Smooth muscle cell of the brain vasculature (primary cell): ENCODE results near the gene SPATA9.
"Not testable (repeated sequence)": the region's sequence is repeated elsewhere in the genome, so short reads cannot be mapped to it uniquely, and the experiment has no call there.

ENCODE experiments used
- DNase-seq: peaks from one replicate; pipeline ENCODE4 v3.0.0-alpha.2; 2012; ENCODE audit warnings: low read depth, low spot score

SPATA9 gene

GRCh38 chr5:95717439-95717838 is 34.6 kb upstream of the SPATA9 start:
- DNase-seq, result no peak

- DNase-seq, result no peak
These were observed 33.1 kb upstream of the SPATA9 start for GRCh38 chr5:95715799-95716461.

GRCh38 chr5:95713960-95714710 is 31.3 kb upstream of the SPATA9 start:
- DNase-seq, result no peak

- not testable (repeated sequence) for DNase-seq
These were observed 30.5 kb upstream of the SPATA9 start for GRCh38 chr5:95713246-95713645.

- no peak for DNase-seq
These were observed 29.7 kb upstream of the SPATA9 start for GRCh38 chr5:95712347-95712958.

- no peak for DNase-seq
These were observed 28.9 kb upstream of the SPATA9 start for GRCh38 chr5:95711501-95712346.

- not testable (repeated sequence) for DNase-seq
These were observed 28.1 kb upstream of the SPATA9 start for GRCh38 chr5:95710651-95711500.

GRCh38 chr5:95709967-95710650 is 27.3 kb upstream of the SPATA9 start:
- no peak for DNase-seq

GRCh38 chr5:95708876-95709275 is 26.1 kb upstream of the SPATA9 start:
- DNase-seq, result no peak

GRCh38 chr5:95707534-95708188 is 24.9 kb upstream of the SPATA9 start:
- not testable (repeated sequence) for DNase-seq

- DNase-seq, result no peak
These were observed 24.3 kb upstream of the SPATA9 start for GRCh38 chr5:95707055-95707454.

GRCh38 chr5:95706196-95706595 is 23.4 kb upstream of the SPATA9 start:
- DNase-seq, result not testable (repeated sequence)

- DNase-seq, result no peak
These were observed 21.4 kb upstream of the SPATA9 start for GRCh38 chr5:95704150-95704549.

- DNase-seq, result no peak
These were observed 18.3 kb upstream of the SPATA9 start for GRCh38 chr5:95701074-95701473.

- no peak for DNase-seq
These were observed 16.5 kb upstream of the SPATA9 start for GRCh38 chr5:95699337-95699736.

- no peak for DNase-seq
These were observed 15.2 kb upstream of the SPATA9 start for GRCh38 chr5:95697781-95698681.

GRCh38 chr5:95690333-95690732 is 7.5 kb upstream of the SPATA9 start:
- DNase-seq, result no peak

- DNase-seq, result no peak
These were observed 6.9 kb upstream of the SPATA9 start for GRCh38 chr5:95689680-95690079.

- DNase-seq, result no peak
These were observed 3.9 kb upstream of the SPATA9 start for GRCh38 chr5:95686651-95687050.
